Measurements from ENCODE around the gene DYDC2. TPM values are rescaled to one million over a fixed set of nuclear protein-coding genes. Genes with fewer than 3 reads are reported as not detected.

Gene DYDC2
- total RNA-seq, 4 donors from 2014 or later, result not detected

DNA sequence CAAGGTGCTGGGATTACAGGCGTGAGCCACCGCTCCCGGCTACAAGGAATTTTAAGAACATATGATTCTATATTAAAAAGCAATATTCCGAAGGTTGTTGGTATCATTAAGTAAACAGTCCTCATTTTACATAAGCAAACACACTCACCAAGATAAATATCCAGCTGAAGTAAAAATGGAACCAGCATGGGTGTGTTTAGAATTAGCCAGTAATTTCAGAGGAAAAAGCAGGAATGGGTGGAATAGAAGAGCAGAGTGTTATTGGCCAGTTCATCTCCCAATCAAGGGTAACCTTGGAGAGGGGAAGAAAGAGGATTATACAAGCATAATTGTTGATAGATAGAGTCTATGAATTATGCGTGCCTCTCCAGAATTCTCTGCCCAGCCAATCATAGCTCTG is 35.4 kb upstream of the DYDC2 start:
- DNase-seq (ENCODE audit: low spot score) (no peak), ATAC-seq (ENCODE audit: low FRiP score) (no peak)
- TF ChIP-seq, protein P1, sequence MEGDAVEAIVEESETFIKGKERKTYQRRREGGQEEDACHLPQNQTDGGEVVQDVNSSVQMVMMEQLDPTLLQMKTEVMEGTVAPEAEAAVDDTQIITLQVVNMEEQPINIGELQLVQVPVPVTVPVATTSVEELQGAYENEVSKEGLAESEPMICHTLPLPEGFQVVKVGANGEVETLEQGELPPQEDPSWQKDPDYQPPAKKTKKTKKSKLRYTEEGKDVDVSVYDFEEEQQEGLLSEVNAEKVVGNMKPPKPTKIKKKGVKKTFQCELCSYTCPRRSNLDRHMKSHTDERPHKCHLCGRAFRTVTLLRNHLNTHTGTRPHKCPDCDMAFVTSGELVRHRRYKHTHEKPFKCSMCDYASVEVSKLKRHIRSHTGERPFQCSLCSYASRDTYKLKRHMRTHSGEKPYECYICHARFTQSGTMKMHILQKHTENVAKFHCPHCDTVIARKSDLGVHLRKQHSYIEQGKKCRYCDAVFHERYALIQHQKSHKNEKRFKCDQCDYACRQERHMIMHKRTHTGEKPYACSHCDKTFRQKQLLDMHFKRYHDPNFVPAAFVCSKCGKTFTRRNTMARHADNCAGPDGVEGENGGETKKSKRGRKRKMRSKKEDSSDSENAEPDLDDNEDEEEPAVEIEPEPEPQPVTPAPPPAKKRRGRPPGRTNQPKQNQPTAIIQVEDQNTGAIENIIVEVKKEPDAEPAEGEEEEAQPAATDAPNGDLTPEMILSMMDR (IDR thresholded peaks at IDR 0.05), result no peak

DNA sequence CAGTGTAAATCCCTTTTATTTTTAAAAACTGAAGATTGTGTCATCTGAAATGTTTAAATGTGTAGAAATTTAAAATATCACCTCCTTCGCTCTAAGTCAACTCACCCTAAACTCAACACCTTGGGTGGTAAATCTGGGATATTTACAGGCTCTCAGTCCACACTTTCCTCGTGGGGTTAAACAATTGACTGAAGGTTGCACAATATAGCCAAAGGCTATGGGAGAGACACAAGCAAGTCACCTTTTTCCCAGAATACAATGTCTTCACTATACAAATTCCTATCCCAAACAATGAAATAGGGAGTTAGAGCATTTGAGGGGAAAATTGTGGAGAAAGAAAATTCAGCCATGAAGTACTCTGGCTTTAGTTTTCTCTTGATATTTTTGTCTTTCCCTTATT is 34.4 kb upstream of the DYDC2 start:
- TF ChIP-seq, protein P1 (IDR thresholded peaks at IDR 0.05), result no peak

DNA sequence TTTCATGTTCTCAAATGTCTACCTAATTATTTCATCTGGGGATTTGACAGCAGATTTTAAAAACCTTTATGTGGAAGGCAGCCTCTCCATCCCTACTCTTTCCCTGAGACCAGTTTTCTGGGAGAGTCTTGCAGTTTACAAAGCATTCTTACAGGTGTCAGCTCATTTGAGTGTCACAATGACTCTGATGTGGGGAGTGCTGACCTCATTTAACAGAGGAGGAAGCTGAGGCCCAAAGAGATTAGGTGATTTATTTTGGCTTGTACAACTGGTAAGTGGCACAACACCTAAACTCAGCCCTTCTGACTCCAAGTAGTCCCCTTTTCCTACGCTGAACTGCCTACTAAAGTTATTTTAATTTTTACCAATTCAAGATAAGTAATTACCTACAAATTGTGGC is 33.9 kb upstream of the DYDC2 start:
- ATAC-seq (ENCODE audit: low FRiP score) (no peak), DNase-seq (ENCODE audit: low spot score) (no peak)
- TF ChIP-seq, protein P1 (IDR thresholded peaks at IDR 0.05), result no peak

More for the DNA sequence above, 34.4 kb upstream of the DYDC2 start:
- DNase-seq (ENCODE audit: low spot score) (no peak), ATAC-seq (ENCODE audit: low FRiP score) (no peak)

DNA sequence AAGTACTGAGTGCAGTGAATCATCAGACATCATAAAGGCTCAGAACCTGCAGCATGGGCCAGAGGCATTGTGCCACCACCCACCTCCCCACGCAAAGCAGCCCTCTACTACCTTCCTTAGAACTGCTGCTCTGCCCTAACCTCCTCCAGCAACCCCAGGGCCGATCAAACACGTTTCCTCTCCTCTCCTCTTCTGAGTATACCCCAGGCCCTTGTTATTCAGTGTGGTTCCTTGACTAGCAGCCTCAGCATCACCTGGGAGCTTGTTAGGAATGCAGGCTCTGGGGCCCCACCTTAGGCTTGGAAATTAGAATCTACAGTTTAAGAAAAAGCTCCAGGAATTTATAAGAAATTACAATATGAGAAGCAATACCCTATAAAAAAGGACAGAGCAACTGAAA is 33.3 kb upstream of the DYDC2 start:
- ATAC-seq (ENCODE audit: low FRiP score) (no peak), DNase-seq (ENCODE audit: low spot score) (no peak)
- TF ChIP-seq, protein P1 (IDR thresholded peaks at IDR 0.05), result no peak

DNA sequence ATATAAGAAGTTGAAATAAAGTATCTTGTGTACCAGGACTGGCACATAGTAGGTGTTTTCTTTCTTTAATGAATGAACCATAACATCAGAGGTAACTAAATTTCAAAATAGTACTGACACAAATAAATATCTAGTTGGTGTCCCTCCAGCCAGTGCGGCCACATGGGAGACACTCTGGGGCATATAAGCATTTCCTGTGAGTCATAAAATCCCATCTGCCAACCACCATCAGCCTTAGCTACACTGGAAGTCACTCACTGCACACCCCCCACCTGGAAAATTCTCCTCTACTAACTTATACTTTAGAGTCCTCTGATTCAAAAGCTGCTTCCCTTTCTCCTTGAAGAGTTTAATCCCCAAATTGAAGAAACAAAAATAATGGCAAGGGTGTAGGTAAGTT is 32.5 kb upstream of the DYDC2 start:
- DNase-seq (ENCODE audit: low spot score) (no peak), ATAC-seq (ENCODE audit: low FRiP score) (no peak)
- TF ChIP-seq, protein P1 (IDR thresholded peaks at IDR 0.05), result no peak

DNA sequence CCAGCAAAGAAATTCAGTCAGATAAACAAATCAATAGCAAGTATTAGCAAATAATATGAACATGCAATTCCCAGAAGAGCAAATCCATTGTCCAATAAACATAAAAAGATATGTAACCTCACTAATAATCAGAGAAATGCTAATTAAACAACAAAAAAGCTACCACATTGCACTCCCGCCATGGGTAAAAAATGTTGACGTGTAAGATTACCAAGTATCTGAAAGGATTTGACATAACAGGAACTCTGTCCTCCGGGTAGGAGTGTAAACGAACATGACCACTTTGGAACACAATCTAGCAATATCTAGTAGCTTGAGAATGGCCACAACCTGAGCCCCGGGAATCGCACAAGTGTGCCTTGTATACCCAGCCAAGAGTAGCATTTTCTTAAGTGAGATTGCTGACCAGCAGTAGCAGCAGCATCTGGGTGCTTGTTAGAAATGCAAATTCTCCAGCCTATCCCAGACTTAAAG is 31.7 kb upstream of the DYDC2 start:
- no peak for ATAC-seq (ENCODE audit: low FRiP score)
- TF ChIP-seq, protein P1 (IDR thresholded peaks at IDR 0.05), result no peak
- no peak for DNase-seq (ENCODE audit: low spot score)

DNA sequence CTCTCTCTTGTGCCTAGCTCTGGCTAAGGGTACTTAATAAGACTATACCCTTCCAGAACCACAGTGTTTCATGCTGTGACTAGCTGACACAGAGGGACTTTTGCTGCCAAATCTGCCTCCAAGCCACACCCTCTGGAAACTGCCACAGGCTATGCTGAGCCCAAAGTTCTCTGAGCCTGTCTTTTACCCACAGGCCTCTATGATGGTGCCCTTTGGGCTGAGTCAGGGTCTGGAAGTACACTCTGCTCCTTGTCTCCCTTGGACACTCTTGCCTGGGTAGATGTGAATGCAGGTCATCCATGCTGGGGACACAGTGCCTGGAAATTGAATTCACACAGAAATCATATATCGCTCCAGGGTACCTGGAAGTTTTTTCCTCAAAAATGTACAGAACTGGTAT is 22.6 kb upstream of the DYDC2 start:
- no peak for ATAC-seq (ENCODE audit: low FRiP score)
- no peak for DNase-seq (ENCODE audit: low spot score)
- TF ChIP-seq, protein P1 (IDR thresholded peaks at IDR 0.05), result no peak

Measured in omental fat pad (tissue), 4 donors.